Naive thymus-derived CD4-positive, alpha-beta T cell (primary cell): ENCODE data around the gene TRPM6. TPM values are rescaled to one million over a fixed set of nuclear protein-coding genes. Genes with fewer than 3 reads are reported as not detected.

Source experiments
- ATAC-seq: fragments of 150-1000 bp; cut with Tn5 transposase; 2 replicates; pipeline ENCODE4 v1.10.0; 2021; ENCODE audit warnings: mild to moderate bottlenecking, moderate library complexity
- CTCF ChIA-PET: fragments of 350-600 bp; sonication (Branson Sonifier 250); formaldehyde crosslinking; loops from one replicate; lab custom pipeline; 2021; ENCODE audit warnings: antibody characterized with exemption; lab: Charles Lee
- POLR2A ChIA-PET: fragments of 350-600 bp; sonication (Branson Sonifier 250); formaldehyde crosslinking; loops from one replicate; lab custom pipeline; 2021; ENCODE audit warnings: antibody characterized with exemption, inconsistent platforms; lab: Charles Lee
- DNase-seq, 9 donors: peaks; one replicate each; pipeline versions ENCODE4 v3.0.0 to v3.0.0-alpha.2; 2020 to 2022; ENCODE audit warnings: mixed read lengths in 1 of 9
- H3K27ac ChIP-seq: one replicate; pipeline ENCODE4 v1.7.0; 2013; ENCODE audit warnings: mild to moderate bottlenecking, low read depth, low read length, moderate library complexity
- H3K27me3 ChIP-seq, 2 donors: one replicate each; pipeline ENCODE4 v1.7.0; 2013; ENCODE audit warnings: low read length in 2 of 2, mild to moderate bottlenecking in 2 of 2, moderate library complexity in 2 of 2; ENCODE audit not compliant: control insufficient read depth in 2 of 2, insufficient read depth in 2 of 2
- H3K36me3 ChIP-seq, 3 experiments: 1 replicate in 2 of 3; 2 replicates in 1 of 3; pipeline ENCODE4 v1.7.0; 2013; ENCODE audit warnings: low read length in 3 of 3, mild to moderate bottlenecking in 3 of 3, moderate library complexity in 1 of 3; ENCODE audit not compliant: insufficient read depth in 3 of 3, control insufficient read depth in 2 of 3
- H3K4me1 ChIP-seq, 2 donors: one replicate each; pipeline ENCODE4 v1.7.0; 2013; ENCODE audit warnings: low read length in 2 of 2, mild to moderate bottlenecking in 2 of 2, moderate library complexity in 1 of 2; ENCODE audit not compliant: control insufficient read depth in 2 of 2, insufficient read depth in 2 of 2
- H3K4me3 ChIP-seq: 2 replicates; pipeline ENCODE4 v1.7.0; 2013; ENCODE audit warnings: mild to moderate bottlenecking, low read length
- H3K9me3 ChIP-seq, 3 experiments: 1 replicate in 2 of 3; 2 replicates in 1 of 3; pipeline ENCODE4 v1.7.0; 2013; ENCODE audit warnings: low read length in 3 of 3; ENCODE audit not compliant: control insufficient read depth in 2 of 3
- H3K27ac Mint-ChIP-seq, 9 donors: one replicate each; pipeline ENCODE4 v1.8.0; 2020 to 2022; ENCODE audit warnings: mixed read lengths in 9 of 9, mild to moderate bottlenecking in 8 of 9, moderate library complexity in 5 of 9, inconsistent platforms in 2 of 9
- H3K27me3 Mint-ChIP-seq, 5 donors: one replicate each; pipeline ENCODE4 v1.8.0; 2021 to 2022; ENCODE audit warnings: mixed read lengths in 5 of 5, mild to moderate bottlenecking in 1 of 5
- H3K36me3 Mint-ChIP-seq, 5 donors: one replicate each; pipeline ENCODE4 v1.8.0; 2020 to 2022; ENCODE audit warnings: mixed read lengths in 5 of 5, mild to moderate bottlenecking in 3 of 5, inconsistent platforms in 1 of 5
- H3K4me1 Mint-ChIP-seq, 7 donors: one replicate each; pipeline ENCODE4 v1.8.0; 2020 to 2022; ENCODE audit warnings: mixed read lengths in 7 of 7, mild to moderate bottlenecking in 3 of 7, inconsistent platforms in 1 of 7
- H3K4me3 Mint-ChIP-seq, 10 donors: one replicate each; pipeline ENCODE4 v1.8.0; 2020 to 2022; ENCODE audit warnings: mild to moderate bottlenecking in 10 of 10, mixed read lengths in 10 of 10, moderate library complexity in 6 of 10, inconsistent platforms in 2 of 10
- H3K9me3 Mint-ChIP-seq, 11 donors: one replicate each; pipeline ENCODE4 v1.8.0; 2020 to 2022; ENCODE audit warnings: mixed read lengths in 11 of 11, mild to moderate bottlenecking in 4 of 11, inconsistent platforms in 1 of 11, moderate library complexity in 1 of 11
- intact Hi-C, 2 donors: fragments of 100-400 bp; cut with micrococcal nuclease; formaldehyde crosslinking; loops; one replicate each; pipeline ENCODE4 v1.15.1; 2023
- polyA plus RNA-seq, 2 donors: library from polyadenylated mRNA; unstranded; fragments of 300-500 nt; fragmentation: Illumina TruSeq; gene quantifications; one replicate each; pipeline ENCODE4 v1.2.3, GENCODE V29; 2021
- total RNA-seq, 6 experiments: library from RNA in 5 of 6; stranded (reverse) in 5 of 6; gene quantifications; 1 replicate in 5 of 6; 2 replicates in 1 of 6; pipeline ENCODE4 v1.2.3 and lab custom pipeline; 2021 to 2026

The TRPM6 gene
- total RNA-seq, result 1 to 10 TPM in 1 of 5 experiments, under 1 TPM in 1, not detected in 3; 0.85 to 3.6 TPM
- not detected for polyA plus RNA-seq
- not detected for total RNA-seq (lab: John Stamatoyannopoulos, UW)

GRCh38 chr9:74887041-74887980 lies at the start of gene TRPM6:
Gene TRPM6 (minus strand): TSS chr9:74887921. CDS start chr9:74887856, 65 bp downstream.
- Histone ChIP-seq H3K4me3 (peak within 1 kb of the TSS; percentile 38), H3K9me3 (peaks cover 0 to 3% (median 0%) of the 10 kb centered on the region in 3 experiments), H3K36me3 (no peaks in the 10 kb centered on the region), H3K27me3 (peaks cover 7 to 18% of the 10 kb centered on the region in 2 donors), H3K4me1 (peaks cover 4 to 7% of the 10 kb centered on the region in 2 donors), H3K27ac (no peak within 1 kb of the TSS)
- DNase-seq, result peak in 6 of 9 donors; percentile 8 to 48 (median 22)
- Mint-ChIP-seq H3K36me3 (peaks cover 0 to 8% (median 2%) of the 10 kb centered on the region in 5 donors), H3K4me3 (peak within 1 kb of the TSS; percentile 75 to 92 (median 88)), H3K9me3 (peaks cover 0 to 15% (median 6%) of the 10 kb centered on the region in 11 donors), H3K27ac (peak within 1 kb of the TSS in 1 of 9 donors; percentile 52), H3K4me1 (peaks cover 11 to 20% (median 18%) of the 10 kb centered on the region in 7 donors), H3K27me3 (peaks cover 50 to 68% (median 57%) of the 10 kb centered on the region in 5 donors)
- POLR2A ChIA-PET, result no interaction called here
- intact Hi-C loops, result loop anchor here in 1 of 2 donors (5.0 kb wide), 1 partner anchor 65 kb away; the partner anchor contains the start of gene C9orf40
- CTCF ChIA-PET, result interaction anchor here (0.6 to 1.0 kb wide), 2 partner anchors 68 to 117 kb away, joined by 3 read pairs; no protein-coding TSS in a partner anchor
- ATAC-seq, result peak; percentile 88

GRCh38 chr9:74935008-74935407 lies 47.3 kb upstream of the TRPM6 start:
- Mint-ChIP-seq H3K36me3 (peaks cover 0 to 3% (median 0%) of the 10 kb centered on the region in 5 donors), H3K4me1 (no peaks in the 10 kb centered on the region), H3K27me3 (peaks cover 0 to 26% (median 13%) of the 10 kb centered on the region in 5 donors), H3K9me3 (peaks cover 0 to 11% (median 4%) of the 10 kb centered on the region in 11 donors), H3K27ac (no peak overlapping the region), H3K4me3 (no peak overlapping the region)
- Histone ChIP-seq H3K27me3 (no peaks in the 10 kb centered on the region), H3K27ac (no peak overlapping the region), H3K36me3 (no peaks in the 10 kb centered on the region), H3K4me1 (no peaks in the 10 kb centered on the region), H3K9me3 (no peaks in the 10 kb centered on the region), H3K4me3 (no peak overlapping the region)
- CTCF ChIA-PET, result no interaction called here
- ATAC-seq, result no peak
- DNase-seq, result no peak
- POLR2A ChIA-PET, result no interaction called here
- intact Hi-C loops, result no loop called here

GRCh38 chr9:74921737-74922136 lies 34.0 kb upstream of the TRPM6 start:
- Histone ChIP-seq H3K4me1 (no peaks in the 10 kb centered on the region), H3K36me3 (no peaks in the 10 kb centered on the region), H3K27ac (no peak overlapping the region), H3K27me3 (no peaks in the 10 kb centered on the region), H3K4me3 (no peak overlapping the region), H3K9me3 (no peaks in the 10 kb centered on the region)
- CTCF ChIA-PET, result no interaction called here
- no peaks in the 10 kb centered on the region for H3K4me1 Mint-ChIP-seq
- H3K27ac Mint-ChIP-seq, result no peak overlapping the region
- no peak for ATAC-seq
- intact Hi-C loops, result no loop called here
- H3K4me3 Mint-ChIP-seq, result no peak overlapping the region
- no peaks in the 10 kb centered on the region for H3K36me3 Mint-ChIP-seq
- H3K27me3 Mint-ChIP-seq, result peaks cover 0 to 5% (median 3%) of the 10 kb centered on the region in 5 donors
- peaks cover 0 to 5% (median 0%) of the 10 kb centered on the region in 11 donors for H3K9me3 Mint-ChIP-seq
- POLR2A ChIA-PET, result no interaction called here
- no peak for DNase-seq

- intact Hi-C loops, result no loop called here
- H3K4me1 Mint-ChIP-seq, result no peaks in the 10 kb centered on the region
These were observed 33.4 kb upstream of the TRPM6 start for GRCh38 chr9:74920944-74921626.

GRCh38 chr9:74910036-74910435 lies 22.3 kb upstream of the TRPM6 start:
- intact Hi-C loops, result no loop called here
- CTCF ChIA-PET, result no interaction called here
- no peak overlapping the region for H3K4me3 Mint-ChIP-seq

More at GRCh38 chr9:74920944-74921626, 33.4 kb upstream of the TRPM6 start:
- Mint-ChIP-seq H3K36me3 (no peaks in the 10 kb centered on the region), H3K27ac (no peak overlapping the region), H3K27me3 (peaks cover 0 to 4% (median 3%) of the 10 kb centered on the region in 5 donors), H3K4me3 (no peak overlapping the region), H3K9me3 (peaks cover 0 to 5% (median 0%) of the 10 kb centered on the region in 11 donors)
- Histone ChIP-seq H3K27ac (no peak overlapping the region), H3K27me3 (no peaks in the 10 kb centered on the region), H3K4me1 (no peaks in the 10 kb centered on the region), H3K9me3 (no peaks in the 10 kb centered on the region), H3K4me3 (no peak overlapping the region), H3K36me3 (no peaks in the 10 kb centered on the region)
- POLR2A ChIA-PET, result no interaction called here
- DNase-seq (no peak), ATAC-seq (no peak)
- CTCF ChIA-PET, result no interaction called here

GRCh38 chr9:74908665-74909064 lies 20.9 kb upstream of the TRPM6 start:
- no peak overlapping the region for H3K4me3 ChIP-seq
- H3K27ac Mint-ChIP-seq, result no peak overlapping the region
- H3K36me3 ChIP-seq, result no peaks in the 10 kb centered on the region
- H3K27me3 Mint-ChIP-seq, result peaks cover 2 to 35% (median 31%) of the 10 kb centered on the region in 5 donors
- H3K4me1 Mint-ChIP-seq, result no peaks in the 10 kb centered on the region
- H3K27ac ChIP-seq, result no peak overlapping the region
- no peaks in the 10 kb centered on the region for H3K27me3 ChIP-seq
- intact Hi-C loops, result no loop called here
- CTCF ChIA-PET, result no interaction called here
- H3K36me3 Mint-ChIP-seq, result peaks cover 0 to 12% (median 0%) of the 10 kb centered on the region in 5 donors
- no peak for ATAC-seq
- H3K4me3 Mint-ChIP-seq, result no peak overlapping the region
- no peaks in the 10 kb centered on the region for H3K9me3 ChIP-seq
- peaks cover 4 to 35% (median 17%) of the 10 kb centered on the region in 11 donors for H3K9me3 Mint-ChIP-seq
- POLR2A ChIA-PET, result no interaction called here
- H3K4me1 ChIP-seq, result no peaks in the 10 kb centered on the region
- DNase-seq, result no peak

More at GRCh38 chr9:74910036-74910435, 22.3 kb upstream of the TRPM6 start:
- Mint-ChIP-seq H3K4me1 (no peaks in the 10 kb centered on the region), H3K36me3 (peaks cover 0 to 12% (median 0%) of the 10 kb centered on the region in 5 donors), H3K27me3 (peaks cover 2 to 40% (median 31%) of the 10 kb centered on the region in 5 donors), H3K9me3 (peaks cover 4 to 35% (median 17%) of the 10 kb centered on the region in 11 donors), H3K27ac (no peak overlapping the region)
- no peak overlapping the region for H3K27ac ChIP-seq
- ATAC-seq (no peak), DNase-seq (no peak)
- H3K4me3 ChIP-seq, result no peak overlapping the region
- H3K27me3 ChIP-seq, result no peaks in the 10 kb centered on the region
- H3K9me3 ChIP-seq, result no peaks in the 10 kb centered on the region
- no peaks in the 10 kb centered on the region for H3K36me3 ChIP-seq
- H3K4me1 ChIP-seq, result no peaks in the 10 kb centered on the region
- POLR2A ChIA-PET, result no interaction called here
